GM19238 (cell line): ENCODE data around the gene ZNF280A.
A peak's percentile ranks its signal among the peaks of the same experiment; 100 is the strongest.
"Not testable (repeated sequence)": the region's sequence is repeated elsewhere in the genome, so short reads cannot be mapped to it uniquely, and the experiment has no call there.

Source experiments
- DNase-seq: peaks from one replicate; pipeline ENCODE4 v3.0.0; 2011; ENCODE audit warnings: low spot score; ENCODE audit not compliant: insufficient read length

ZNF280A gene

GRCh38 chr22:22468794-22469469 lies 51.1 kb downstream of the ZNF280A start:
- not testable (repeated sequence) for DNase-seq

GRCh38 chr22:22467112-22467511 lies 53.0 kb downstream of the ZNF280A start:
- DNase-seq, result no peak

GRCh38 chr22:22465782-22466181 lies 54.3 kb downstream of the ZNF280A start:
- DNase-seq, result no peak

- no peak for DNase-seq
These were observed 54.9 kb downstream of the ZNF280A start for GRCh38 chr22:22465094-22465602.

GRCh38 chr22:22464541-22465054 lies 55.5 kb downstream of the ZNF280A start:
- DNase-seq, result no peak

GRCh38 chr22:22463855-22464540 lies 56.1 kb downstream of the ZNF280A start:
- DNase-seq, result peak; percentile 27
